Endodermal cell (in vitro differentiated cells): ENCODE data around the gene SLC49A4. TPM values are rescaled to one million over a fixed set of nuclear protein-coding genes. Genes with fewer than 3 reads are reported as not detected.

Experiments
- DNase-seq: peaks from one replicate; pipeline ENCODE4 v3.0.0-alpha.2; 2017
- H3K27ac ChIP-seq: 2 replicates; pipeline ENCODE4 v1.5.1; 2013; ENCODE audit warnings: mild to moderate bottlenecking, low read depth, low read length, moderate library complexity
- H3K27me3 ChIP-seq: 2 replicates; pipeline ENCODE4 v1.6.1; 2013; ENCODE audit warnings: mild to moderate bottlenecking, low read length, moderate library complexity; ENCODE audit not compliant: insufficient read depth, control insufficient read depth, poor library complexity, severe bottlenecking
- H3K36me3 ChIP-seq: 2 replicates; pipeline ENCODE4 v1.7.0; 2013; ENCODE audit warnings: mild to moderate bottlenecking, low read length, moderate library complexity; ENCODE audit not compliant: control insufficient read depth, insufficient read depth
- H3K4me1 ChIP-seq: one replicate; pipeline ENCODE4 v1.7.0; 2013; ENCODE audit warnings: low read length; ENCODE audit not compliant: control insufficient read depth, insufficient read depth
- H3K4me3 ChIP-seq: 2 replicates; pipeline ENCODE4 v1.5.1; 2013; ENCODE audit warnings: mild to moderate bottlenecking, low read length, moderate library complexity
- H3K9ac ChIP-seq: 2 replicates; pipeline ENCODE4 v1.6.1; 2013; ENCODE audit warnings: mild to moderate bottlenecking, low read length, moderate library complexity; ENCODE audit not compliant: poor library complexity, severe bottlenecking; ENCODE audit errors: extremely low read depth
- H3K9me3 ChIP-seq: 2 replicates; pipeline ENCODE4 v1.6.1; 2013; ENCODE audit warnings: mild to moderate bottlenecking, low read length, moderate library complexity; ENCODE audit not compliant: control insufficient read depth
- H3K27ac Mint-ChIP-seq: 2 replicates; pipeline ENCODE4 v1.8.0; 2020; ENCODE audit warnings: mixed read lengths
- H3K27me3 Mint-ChIP-seq: 2 replicates; pipeline ENCODE4 v1.8.0; 2021; ENCODE audit warnings: mild to moderate bottlenecking, mixed read lengths; ENCODE audit not compliant: insufficient read depth
- H3K36me3 Mint-ChIP-seq: 2 replicates; pipeline ENCODE4 v1.8.0; 2020; ENCODE audit warnings: low read depth, mixed read lengths
- H3K4me1 Mint-ChIP-seq: 2 replicates; pipeline ENCODE4 v1.8.0; 2020; ENCODE audit warnings: mixed read lengths
- H3K4me3 Mint-ChIP-seq: 2 replicates; pipeline ENCODE4 v1.8.0; 2020; ENCODE audit warnings: mild to moderate bottlenecking, moderate library complexity, mixed read lengths
- H3K9me3 Mint-ChIP-seq: 2 replicates; pipeline ENCODE4 v1.8.0; 2020; ENCODE audit warnings: mild to moderate bottlenecking, mixed read lengths
- CTCF ChIP-seq: fragments of 200-600 bp; sonication (generic); conservative IDR thresholded peaks from 2 replicates; pipeline ENCODE4 v1.5.0; 2021; ENCODE audit warnings: antibody characterized with exemption, mild to moderate bottlenecking
- WGBS, 2 experiments: methylation state at CpG; one replicate each; pipeline versions ENCODE4 v1.1.5 to v1.1.7; 2013; ENCODE audit warnings: missing lambda C conversion rate in 2 of 2, mixed read lengths in 1 of 2; ENCODE audit not compliant: insufficient coverage in 1 of 2, insufficient read length in 1 of 2; 5-methylcytosine and 5-hydroxymethylcytosine counted together
- total RNA-seq, 2 donors: library from RNA; stranded (reverse); fragmentation: NEBNext Ultra II Directional in 1 of 2; extraction: Animal tissue kit (Norgen Biotek cat#: 25700) in 1 of 2; gene quantifications; 2 replicates in 1 of 2; 3 replicates in 1 of 2; pipeline ENCODE4 v1.2.1, GENCODE V29; 2021

SLC49A4 gene
- total RNA-seq, 2 donors from 2014 or later: 12.2 to 14.9 TPM

- H3K9ac ChIP-seq: no peak overlapping the region
- H3K9me3 Mint-ChIP-seq: no peaks in the 10 kb centered on the region
- no peak overlapping the region for H3K4me3 Mint-ChIP-seq
- no peaks in the 10 kb centered on the region for H3K27me3 Mint-ChIP-seq
- TF ChIP-seq CTCF: no peak
- no peak overlapping the region for H3K27ac ChIP-seq
- WGBS, 2 experiments: 94% methylated on average over 2 to 4 of the region's 4 CpGs
- no peaks in the 10 kb centered on the region for H3K9me3 ChIP-seq
- DNase-seq: no peak
- H3K4me1 Mint-ChIP-seq: peaks cover 15% of the 10 kb centered on the region
- no peak overlapping the region for H3K27ac Mint-ChIP-seq
- H3K4me1 ChIP-seq: no peaks in the 10 kb centered on the region
- H3K27me3 ChIP-seq: no peaks in the 10 kb centered on the region
- H3K36me3 Mint-ChIP-seq: no peaks in the 10 kb centered on the region
- no peak overlapping the region for H3K4me3 ChIP-seq
- H3K36me3 ChIP-seq: peaks cover 5% of the 10 kb centered on the region
These were observed 92.1 kb downstream of the SLC49A4 start for GRCh38 chr3:122886946-122887345.

- Histone ChIP-seq H3K9me3 (no peaks in the 10 kb centered on the region), H3K36me3 (no peaks in the 10 kb centered on the region), H3K4me3 (no peak overlapping the region), H3K4me1 (no peaks in the 10 kb centered on the region), H3K27ac (peak overlapping the region; percentile 30), H3K9ac (no peak overlapping the region), H3K27me3 (no peaks in the 10 kb centered on the region)
- WGBS, 2 experiments: 71 to 96% methylated on average over 4 to 6 of the region's 6 CpGs
- Mint-ChIP-seq H3K9me3 (peaks cover 1% of the 10 kb centered on the region), H3K36me3 (no peaks in the 10 kb centered on the region), H3K4me3 (no peak overlapping the region), H3K27ac (peak overlapping the region; percentile 8), H3K4me1 (peaks cover 13% of the 10 kb centered on the region), H3K27me3 (no peaks in the 10 kb centered on the region)
- peak; percentile 88 for DNase-seq
- TF ChIP-seq CTCF: no peak
These were observed 95.3 kb downstream of the SLC49A4 start for GRCh38 chr3:122890077-122890719.

GRCh38 chr3:122890720-122891220, 95.9 kb downstream of the SLC49A4 start:
- Histone ChIP-seq H3K27ac (no peak overlapping the region), H3K9ac (no peak overlapping the region), H3K4me1 (no peaks in the 10 kb centered on the region), H3K27me3 (no peaks in the 10 kb centered on the region), H3K4me3 (no peak overlapping the region), H3K9me3 (no peaks in the 10 kb centered on the region), H3K36me3 (no peaks in the 10 kb centered on the region)
- Mint-ChIP-seq H3K27me3 (no peaks in the 10 kb centered on the region), H3K4me1 (peaks cover 13% of the 10 kb centered on the region), H3K27ac (no peak overlapping the region), H3K9me3 (peaks cover 1% of the 10 kb centered on the region), H3K36me3 (no peaks in the 10 kb centered on the region), H3K4me3 (no peak overlapping the region)
- 90 to 93% methylated on average over 2 to 4 of the region's 4 CpGs for WGBS, 2 experiments
- TF ChIP-seq CTCF: peak; percentile 29
- no peak for DNase-seq
